ENCODE results near the gene MT1G. TPM values are rescaled to one million over a fixed set of nuclear protein-coding genes. Genes with fewer than 3 reads are reported as not detected.

MT1G gene
- total RNA-seq, result 0.55 TPM in 1 of 2 replicates, not detected in the other

DNA sequence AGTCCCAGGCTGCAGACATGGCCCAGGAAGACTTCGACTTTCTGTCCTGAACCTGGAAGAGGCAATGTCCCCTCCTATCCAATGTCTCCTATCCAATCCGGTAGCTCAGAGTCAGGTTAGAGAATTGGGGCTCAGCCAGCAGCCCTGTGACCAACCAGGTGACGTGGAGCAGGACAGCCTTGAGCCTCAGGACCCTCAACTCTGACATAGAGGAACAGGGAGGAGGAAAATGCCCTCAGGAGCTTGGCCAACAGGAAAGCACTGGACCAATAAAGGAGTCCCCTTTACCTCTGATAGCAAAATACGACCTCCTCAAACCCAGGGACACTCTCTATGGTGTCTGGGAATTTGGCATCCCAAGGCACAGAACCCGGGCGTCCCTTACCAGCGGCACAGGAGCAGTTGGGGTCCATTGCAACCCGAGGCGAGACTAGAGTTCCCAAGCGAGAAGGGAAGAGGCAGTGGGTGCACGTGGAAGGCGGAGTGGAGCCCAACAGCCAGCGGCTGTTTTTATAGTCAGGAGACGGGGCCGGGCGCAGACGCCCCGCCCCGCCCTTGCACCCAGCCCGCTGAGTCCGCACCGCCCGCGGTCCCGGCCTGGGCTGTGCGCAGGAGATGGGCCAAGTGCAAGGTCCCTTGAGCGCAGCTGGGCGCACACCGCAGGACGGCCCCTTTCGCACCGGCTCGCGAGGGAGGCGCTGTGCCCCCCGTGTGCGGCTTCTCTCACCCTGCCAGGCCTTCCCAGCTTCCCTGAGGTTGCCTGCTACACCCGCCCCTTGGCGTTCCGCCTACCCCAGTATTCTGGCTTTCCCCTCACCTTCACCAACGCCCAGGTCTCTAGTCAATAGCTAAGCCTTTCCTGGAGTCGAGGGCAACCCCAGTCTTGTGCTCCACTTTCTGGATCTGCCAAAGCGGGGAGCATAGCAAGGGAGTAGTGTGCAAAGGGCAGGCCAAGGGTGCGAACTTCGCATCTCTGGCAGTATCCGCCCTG lies at the start of gene MT1G:
MT1G (minus strand) TSS at position 485 of the 991 bp plus-strand sequence; CDS start at position 413, 72 bp downstream.

DNA sequence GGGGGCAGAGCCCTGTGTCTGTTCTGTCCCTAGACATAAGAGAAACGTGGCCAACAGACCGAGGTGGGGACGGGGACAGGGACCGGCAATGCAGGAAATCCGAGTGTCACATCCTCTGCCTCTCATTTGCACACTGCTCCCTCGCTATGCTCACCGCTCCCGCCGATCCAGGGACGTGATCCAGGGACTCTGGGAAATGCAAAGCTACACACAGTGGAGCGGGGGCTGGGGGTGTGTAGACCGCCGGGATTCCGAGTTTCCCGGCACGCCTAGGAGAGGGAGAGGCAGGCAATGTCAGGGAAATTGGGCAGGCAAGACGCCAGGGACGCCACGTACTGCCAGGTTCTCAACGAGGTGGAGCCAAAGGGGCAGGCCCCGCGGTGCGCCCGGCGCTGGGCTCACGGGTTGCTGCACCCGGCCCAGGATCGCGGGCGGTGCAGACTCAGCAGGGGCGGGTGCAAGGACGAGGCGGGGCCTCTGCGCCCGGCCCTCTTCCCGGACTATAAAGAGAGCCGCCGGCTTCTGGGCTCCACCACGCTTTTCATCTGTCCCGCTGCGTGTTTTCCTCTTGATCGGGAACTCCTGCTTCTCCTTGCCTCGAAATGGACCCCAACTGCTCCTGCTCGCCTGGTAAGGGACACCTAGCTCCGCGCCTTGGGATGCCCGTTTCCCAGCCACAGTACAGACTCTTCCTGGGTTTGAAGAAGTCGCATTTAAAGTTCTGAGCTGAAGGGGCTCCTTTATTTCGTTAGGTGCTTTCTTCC lies 14.3 kb upstream of the MT1G start, which contains the start of gene MT1X:
MT1X (plus strand) TSS at position 532 of the 764 bp plus-strand sequence; CDS start at position 603, 71 bp downstream.

DNA sequence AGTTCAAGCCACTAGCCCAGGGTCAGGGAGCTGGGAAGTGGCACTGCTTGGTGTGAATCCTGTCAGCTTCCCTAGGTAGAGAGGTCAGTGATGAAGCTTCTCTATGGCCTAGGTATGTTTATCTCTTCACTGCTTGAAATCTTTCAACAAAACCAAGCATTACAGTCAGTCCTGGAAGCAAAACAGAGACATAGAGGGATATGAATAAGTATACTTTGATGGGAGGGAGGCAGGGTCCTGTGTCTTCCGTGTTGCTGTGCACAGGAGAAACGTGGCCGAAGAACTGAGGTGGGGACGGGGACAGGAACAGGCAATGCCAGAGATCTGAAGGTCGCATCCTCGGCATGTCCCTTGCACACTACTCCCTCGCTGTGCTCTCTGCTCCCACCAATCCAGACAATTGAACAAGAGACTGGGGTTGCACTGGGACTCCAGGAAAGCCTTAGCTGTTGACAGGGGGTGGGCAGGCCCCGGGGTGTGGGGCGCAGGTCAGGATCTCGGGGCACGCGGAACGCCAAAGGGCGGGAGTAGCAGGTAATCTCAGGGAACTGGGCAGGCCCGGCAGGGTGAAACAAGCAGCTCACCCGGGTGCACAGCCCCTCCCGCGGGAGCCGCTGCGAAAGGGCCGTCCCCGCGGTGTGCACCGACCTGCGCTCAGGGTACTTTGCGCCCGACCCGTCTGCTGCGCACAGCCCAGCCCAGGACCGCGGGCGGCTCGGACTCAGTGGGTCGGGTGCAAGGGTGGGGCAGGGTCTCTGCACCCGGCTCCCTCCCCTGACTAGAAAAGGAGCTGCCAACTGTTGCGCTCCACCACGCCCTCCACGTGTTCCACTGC lies 1.4 kb upstream of the MT1G start, which contains the start of gene MT1H:
MT1H (plus strand) TSS at position 810 of the 835 bp plus-strand sequence. CDS start 71 bp downstream, outside the sequence.

DNA sequence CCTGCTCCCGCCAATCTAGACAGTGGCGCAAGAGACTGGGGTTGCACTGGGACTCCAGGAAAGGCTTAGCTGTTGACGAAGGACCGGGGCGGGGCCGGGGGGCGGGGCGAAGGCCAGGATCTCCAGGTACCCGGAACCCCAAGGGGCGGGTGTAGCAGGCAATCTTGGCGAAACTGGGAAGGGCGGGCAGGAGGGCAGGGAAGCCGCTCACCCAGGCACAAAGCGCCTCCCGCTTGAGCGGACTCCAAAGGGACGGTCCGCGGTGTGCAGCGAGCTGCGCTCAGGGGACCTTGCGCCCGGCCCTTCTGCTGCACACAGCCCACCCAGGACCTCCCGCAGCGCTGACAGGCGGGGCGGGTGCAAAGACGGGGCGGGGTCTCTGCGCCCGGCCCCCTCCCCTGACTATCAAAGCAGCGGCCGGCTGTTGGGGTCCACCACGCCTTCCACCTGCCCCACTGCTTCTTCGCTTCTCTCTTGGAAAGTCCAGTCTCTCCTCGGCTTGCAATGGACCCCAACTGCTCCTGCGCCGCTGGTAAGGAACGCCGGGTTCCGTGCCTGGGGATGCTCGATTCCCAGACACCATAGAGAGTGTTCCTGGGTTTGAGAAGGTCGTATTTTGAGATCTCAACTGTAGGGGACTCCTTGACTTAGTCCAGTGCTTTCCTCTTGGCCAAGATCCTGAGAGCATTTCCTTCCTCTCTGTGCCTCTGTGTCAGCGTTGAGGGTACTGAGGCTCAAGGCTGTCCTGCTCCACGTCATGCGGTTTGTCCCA lies 10.1 kb downstream of the MT1G start, which contains the start of gene MT1F:
MT1F (plus strand) TSS at position 405 of the 772 bp plus-strand sequence; CDS start at position 505, 100 bp downstream.

DNA sequence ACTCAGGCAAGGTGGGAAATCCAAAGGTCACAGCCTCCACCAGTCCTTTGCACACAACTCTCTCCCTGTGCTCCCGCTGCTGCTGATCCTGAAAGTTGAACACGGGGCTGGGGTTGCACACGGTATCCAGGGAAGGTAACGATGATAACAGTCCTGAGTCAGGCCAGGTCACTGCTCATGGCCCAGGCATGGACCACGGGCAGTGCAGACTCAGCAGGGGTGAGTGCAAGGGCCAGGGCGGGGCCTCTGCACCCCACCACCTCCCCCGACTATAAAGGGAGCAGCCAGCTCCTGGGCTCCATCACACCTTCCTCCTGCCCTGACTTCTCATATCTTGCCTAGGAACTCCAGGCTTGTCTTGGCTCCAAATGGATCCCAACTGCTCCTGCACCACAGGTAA lies 16.3 kb downstream of the MT1G start, which contains the start of gene MT1B:
MT1B (plus strand) TSS at position 301 of the 400 bp plus-strand sequence; CDS start at position 369, 68 bp downstream.

DNA sequence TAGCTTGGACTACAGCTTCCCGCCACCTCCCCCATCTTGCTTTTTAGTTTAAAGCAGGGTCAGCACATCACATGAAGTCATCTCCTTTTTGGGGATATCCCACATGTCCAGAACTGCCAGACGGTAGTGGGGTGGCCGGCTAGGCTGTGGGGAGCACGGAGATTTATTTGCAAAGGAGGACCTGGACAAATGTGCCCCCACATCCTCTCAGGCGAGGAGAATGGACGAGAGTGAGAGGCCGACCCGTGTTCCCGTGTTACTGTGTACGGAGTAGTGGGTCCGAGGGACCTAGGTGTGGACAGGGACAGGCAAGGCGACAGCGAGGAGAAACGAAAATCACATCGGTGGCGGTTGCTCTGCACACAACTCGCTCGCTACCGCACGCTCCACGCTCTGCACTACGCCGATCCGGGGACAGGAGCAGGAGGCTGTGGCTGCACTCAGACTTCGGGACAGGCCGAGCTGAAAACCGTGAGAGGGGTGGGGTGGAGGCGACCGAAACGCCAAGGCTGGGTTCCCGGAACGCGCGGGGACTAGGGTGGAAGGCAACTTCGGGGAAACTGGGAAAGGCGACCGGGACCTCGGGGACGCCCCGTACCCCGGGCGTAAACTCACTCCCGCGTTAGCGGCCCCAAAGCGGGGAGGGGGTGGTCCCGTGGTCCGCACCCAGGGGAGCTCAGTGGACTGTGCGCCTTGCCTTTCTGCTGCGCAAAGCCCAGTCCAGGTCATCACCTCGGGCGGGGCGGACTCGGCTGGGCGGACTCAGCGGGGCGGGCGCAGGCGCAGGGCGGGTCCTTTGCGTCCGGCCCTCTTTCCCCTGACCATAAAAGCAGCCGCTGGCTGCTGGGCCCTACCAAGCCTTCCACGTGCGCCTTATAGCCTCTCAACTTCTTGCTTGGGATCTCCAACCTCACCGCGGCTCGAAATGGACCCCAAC lies 29.8 kb downstream of the MT1G start, which contains the start of gene MT1A:
MT1A (plus strand) TSS at position 853 of the 937 bp plus-strand sequence; CDS start at position 926, 73 bp downstream.

DNA sequence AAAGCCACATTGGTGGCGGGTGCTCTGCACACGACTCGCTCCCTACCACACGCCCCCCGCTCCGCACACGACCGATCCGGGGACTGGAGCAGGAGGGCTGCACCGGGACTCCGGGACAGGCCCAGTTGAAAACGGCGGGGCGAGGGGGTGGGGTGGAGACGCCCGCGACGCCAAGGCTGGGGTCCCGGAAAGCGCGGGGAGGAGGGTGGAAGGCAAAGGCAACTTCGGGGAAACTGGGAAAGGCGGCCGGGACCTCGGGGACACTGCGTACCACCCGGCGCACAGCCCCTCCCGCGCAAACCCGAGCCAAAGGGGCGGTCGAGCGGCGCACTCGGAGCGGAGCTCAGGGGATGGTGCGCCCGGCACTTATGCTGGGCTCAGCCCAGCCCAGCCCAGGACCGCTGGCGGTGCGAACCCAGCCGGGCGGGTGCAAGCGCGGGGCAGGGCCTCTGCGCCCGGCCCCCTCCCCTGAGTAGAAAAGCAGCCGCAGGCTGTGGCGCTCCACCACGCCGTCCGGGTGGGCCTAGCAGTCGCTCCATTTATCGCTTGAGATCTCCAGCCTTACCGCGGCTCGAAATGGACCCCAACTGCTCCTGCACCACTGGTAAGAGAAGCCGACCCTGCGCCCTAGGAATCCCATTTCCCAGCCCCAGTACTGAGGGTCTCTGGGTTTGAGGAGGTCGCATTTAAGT lies 35.6 kb downstream of the MT1G start, which contains the start of gene MT1M:
MT1M (plus strand) TSS at position 504 of the 692 bp plus-strand sequence; CDS start at position 577, 73 bp downstream.

DNA sequence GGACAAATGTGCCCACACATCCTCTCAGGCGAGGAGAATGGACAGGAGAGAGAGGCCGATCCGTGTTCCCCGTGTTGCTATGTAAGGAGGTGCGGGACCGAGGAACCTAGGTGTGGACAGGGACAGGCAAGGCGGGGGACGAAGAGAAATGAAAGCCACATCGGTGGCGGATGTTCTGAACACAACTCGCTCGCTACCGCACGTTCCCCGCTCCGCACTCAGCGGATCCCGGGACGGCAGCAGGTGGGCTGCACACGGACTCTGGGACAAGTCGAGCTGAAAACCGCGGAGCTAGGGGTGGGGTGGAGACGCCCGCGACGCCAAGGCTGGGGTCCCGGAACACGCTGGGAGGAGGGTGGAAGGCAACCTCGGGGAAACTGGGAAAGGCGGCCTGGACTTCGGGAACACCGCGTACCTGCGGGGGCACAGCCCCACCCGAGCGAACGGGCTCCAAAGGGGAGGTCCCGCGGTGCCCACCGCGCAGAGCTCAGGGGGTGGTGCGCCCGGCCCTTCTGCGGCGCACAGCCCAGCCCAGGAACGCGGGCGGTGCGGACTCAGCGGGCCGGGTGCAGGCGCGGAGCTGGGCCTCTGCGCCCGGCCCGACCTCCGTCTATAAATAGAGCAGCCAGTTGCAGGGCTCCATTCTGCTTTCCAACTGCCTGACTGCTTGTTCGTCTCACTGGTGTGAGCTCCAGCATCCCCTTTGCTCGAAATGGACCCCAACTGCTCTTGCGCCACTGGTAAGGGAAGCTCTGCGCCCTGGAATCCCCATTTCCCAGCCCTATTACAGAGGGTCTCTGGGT lies 42.5 kb downstream of the MT1G start, which contains the start of gene MT1E:
MT1E (plus strand) TSS at position 642 of the 803 bp plus-strand sequence; CDS start at position 713, 71 bp downstream.

Other genes starting within 250 kb of the MT1G start
- gene AMFR, start 242.5 kb downstream of the MT1G start, total RNA-seq, result 231 and 337 TPM in 2 replicates
- gene NUDT21, start 216.7 kb downstream of the MT1G start, total RNA-seq, result 102 and 149 TPM in 2 replicates
- gene OGFOD1, start 216.5 kb downstream of the MT1G start, total RNA-seq, result 73.1 and 95.2 TPM in 2 replicates
- 68.5 and 80.6 TPM in 2 replicates for gene BBS2, start 148.0 kb downstream of the MT1G start, total RNA-seq
- not detected in 2 replicates for gene MT4, start 103.0 kb downstream of the MT1G start, total RNA-seq
- gene MT3, start 78.5 kb downstream of the MT1G start, total RNA-seq, result 0.44 TPM in 1 of 2 replicates, not detected in the other
- gene MT2A, start 59.5 kb downstream of the MT1G start, total RNA-seq, result 173 and 194 TPM in 2 replicates
- gene MT1E, start 42.3 kb downstream of the MT1G start, total RNA-seq, result 109 and 132 TPM in 2 replicates
- 0.50 and 1.8 TPM in 2 replicates for gene MT1M, start 35.4 kb downstream of the MT1G start, total RNA-seq
- gene MT1A, start 29.4 kb downstream of the MT1G start, total RNA-seq, result 3.9 and 7.7 TPM in 2 replicates
- not detected in 2 replicates for gene MT1B, start 16.2 kb downstream of the MT1G start, total RNA-seq
- 0.22 TPM in 1 of 2 replicates, not detected in the other for gene MT1F, start 10.1 kb downstream of the MT1G start, total RNA-seq
- gene MT1H, start 1.7 kb upstream of the MT1G start, total RNA-seq, result not detected in 2 replicates
- 12.6 and 16.9 TPM in 2 replicates for gene MT1X, start 14.4 kb upstream of the MT1G start, total RNA-seq
- 50.7 and 106 TPM in 2 replicates for gene NUP93, start 62.1 kb upstream of the MT1G start, total RNA-seq
- under 0.01 TPM in 1 of 2 replicates, not detected in the other for gene SLC12A3, start 197.1 kb upstream of the MT1G start, total RNA-seq

Data from uterine smooth muscle cell (primary cell).